Chondrocyte (in vitro differentiated cells): Measurements from ENCODE around the gene CDC34. TPM values are rescaled to one million over a fixed set of nuclear protein-coding genes. Genes with fewer than 3 reads are reported as not detected.
A peak's percentile ranks its signal among the peaks of the same experiment; 100 is the strongest.

Experiments used
- DNase-seq: peaks from one replicate; pipeline ENCODE4 v3.0.0; 2021; ENCODE audit warnings: mixed read lengths, low spot score
- H3K27ac Mint-ChIP-seq: one replicate; pipeline ENCODE4 v1.8.0; 2021; ENCODE audit warnings: mild to moderate bottlenecking, moderate library complexity, mixed read lengths; ENCODE audit not compliant: unreplicated experiment
- H3K27me3 Mint-ChIP-seq: 2 replicates; pipeline ENCODE4 v1.8.0; 2021; ENCODE audit warnings: low read depth, mixed read lengths
- H3K36me3 Mint-ChIP-seq: 2 replicates; pipeline ENCODE4 v1.8.0; 2021; ENCODE audit warnings: low read depth, mixed read lengths
- H3K4me1 Mint-ChIP-seq: 2 replicates; pipeline ENCODE4 v1.8.0; 2021; ENCODE audit warnings: low read depth, mild to moderate bottlenecking, mixed read lengths
- H3K4me3 Mint-ChIP-seq: one replicate; pipeline ENCODE4 v1.8.0; 2021; ENCODE audit warnings: mild to moderate bottlenecking, moderate library complexity, mixed read lengths; ENCODE audit not compliant: unreplicated experiment
- H3K9me3 Mint-ChIP-seq: 2 replicates; pipeline ENCODE4 v1.8.0; 2021; ENCODE audit warnings: low read depth, mixed read lengths
- total RNA-seq: library from RNA; stranded (reverse); gene quantifications from 3 replicates; pipeline ENCODE4 v1.2.1, GENCODE V29; 2021
- TF ChIP-seq, protein P1 (sequence below): fragments of 200-600 bp; sonication (generic); IDR thresholded peaks from 2 replicates; pipeline ENCODE4 v1.5.0; 2021; ENCODE audit warnings: antibody characterized with exemption, mild to moderate bottlenecking, moderate library complexity

The CDC34 gene
- total RNA-seq, 1 donor from 2014 or later = 66.9 TPM

DNA sequence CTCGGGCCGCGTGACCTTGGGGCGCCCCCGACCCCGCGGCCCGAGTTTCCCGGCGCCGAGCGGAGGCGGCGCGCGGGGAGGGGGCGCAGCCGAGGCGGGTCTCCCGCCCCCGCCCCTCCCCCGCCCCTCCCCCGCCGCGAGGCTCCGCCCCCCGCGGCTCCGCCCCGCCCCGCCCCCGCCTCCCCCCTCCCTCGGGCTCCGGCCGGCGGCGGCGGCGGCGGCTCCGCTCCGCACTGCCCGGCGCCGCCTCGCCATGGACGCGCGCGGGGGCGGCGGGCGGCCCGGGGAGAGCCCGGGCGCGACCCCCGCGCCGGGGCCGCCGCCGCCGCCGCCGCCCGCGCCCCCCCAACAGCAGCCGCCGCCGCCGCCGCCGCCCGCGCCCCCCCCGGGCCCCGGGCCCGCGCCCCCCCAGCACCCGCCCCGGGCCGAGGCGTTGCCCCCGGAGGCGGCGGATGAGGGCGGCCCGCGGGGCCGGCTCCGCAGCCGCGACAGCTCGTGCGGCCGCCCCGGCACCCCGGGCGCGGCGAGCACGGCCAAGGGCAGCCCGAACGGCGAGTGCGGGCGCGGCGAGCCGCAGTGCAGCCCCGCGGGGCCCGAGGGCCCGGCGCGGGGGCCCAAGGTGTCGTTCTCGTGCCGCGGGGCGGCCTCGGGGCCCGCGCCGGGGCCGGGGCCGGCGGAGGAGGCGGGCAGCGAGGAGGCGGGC, 58.3 kb downstream of the CDC34 start, which contains the start of gene HCN2:
TSS of gene HCN2 (plus strand) at position 189 of the 703 bp plus-strand sequence. CDS start at position 254, 65 bp downstream.
- H3K36me3 Mint-ChIP-seq = no peaks in the 10 kb centered on the region
- H3K27ac Mint-ChIP-seq = no peak within 1 kb of the TSS
- H3K27me3 Mint-ChIP-seq = peaks cover 16% of the 10 kb centered on the region
- TF ChIP-seq, protein P1, sequence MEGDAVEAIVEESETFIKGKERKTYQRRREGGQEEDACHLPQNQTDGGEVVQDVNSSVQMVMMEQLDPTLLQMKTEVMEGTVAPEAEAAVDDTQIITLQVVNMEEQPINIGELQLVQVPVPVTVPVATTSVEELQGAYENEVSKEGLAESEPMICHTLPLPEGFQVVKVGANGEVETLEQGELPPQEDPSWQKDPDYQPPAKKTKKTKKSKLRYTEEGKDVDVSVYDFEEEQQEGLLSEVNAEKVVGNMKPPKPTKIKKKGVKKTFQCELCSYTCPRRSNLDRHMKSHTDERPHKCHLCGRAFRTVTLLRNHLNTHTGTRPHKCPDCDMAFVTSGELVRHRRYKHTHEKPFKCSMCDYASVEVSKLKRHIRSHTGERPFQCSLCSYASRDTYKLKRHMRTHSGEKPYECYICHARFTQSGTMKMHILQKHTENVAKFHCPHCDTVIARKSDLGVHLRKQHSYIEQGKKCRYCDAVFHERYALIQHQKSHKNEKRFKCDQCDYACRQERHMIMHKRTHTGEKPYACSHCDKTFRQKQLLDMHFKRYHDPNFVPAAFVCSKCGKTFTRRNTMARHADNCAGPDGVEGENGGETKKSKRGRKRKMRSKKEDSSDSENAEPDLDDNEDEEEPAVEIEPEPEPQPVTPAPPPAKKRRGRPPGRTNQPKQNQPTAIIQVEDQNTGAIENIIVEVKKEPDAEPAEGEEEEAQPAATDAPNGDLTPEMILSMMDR = no peak
- H3K4me1 Mint-ChIP-seq = peaks cover 14% of the 10 kb centered on the region
- DNase-seq = no peak
- H3K4me3 Mint-ChIP-seq = peak within 1 kb of the TSS; percentile 56
- H3K9me3 Mint-ChIP-seq = no peaks in the 10 kb centered on the region

GRCh38 chr19:590396-590745, 58.8 kb downstream of the CDC34 start:
- peak overlapping the region; percentile 56 for H3K4me3 Mint-ChIP-seq
- TF ChIP-seq, protein P1 = no peak
- H3K4me1 Mint-ChIP-seq = peaks cover 14% of the 10 kb centered on the region
- no peaks in the 10 kb centered on the region for H3K36me3 Mint-ChIP-seq
- no peak overlapping the region for H3K27ac Mint-ChIP-seq
- H3K9me3 Mint-ChIP-seq = no peaks in the 10 kb centered on the region
- no peak for DNase-seq
- H3K27me3 Mint-ChIP-seq = peaks cover 16% of the 10 kb centered on the region

GRCh38 chr19:590750-591098, 59.2 kb downstream of the CDC34 start:
- TF ChIP-seq, protein P1 = no peak
- peaks cover 14% of the 10 kb centered on the region for H3K4me1 Mint-ChIP-seq
- no peaks in the 10 kb centered on the region for H3K9me3 Mint-ChIP-seq
- H3K36me3 Mint-ChIP-seq = no peaks in the 10 kb centered on the region
- H3K27ac Mint-ChIP-seq = no peak overlapping the region
- no peak for DNase-seq
- peaks cover 16% of the 10 kb centered on the region for H3K27me3 Mint-ChIP-seq
- no peak overlapping the region for H3K4me3 Mint-ChIP-seq

DNA sequence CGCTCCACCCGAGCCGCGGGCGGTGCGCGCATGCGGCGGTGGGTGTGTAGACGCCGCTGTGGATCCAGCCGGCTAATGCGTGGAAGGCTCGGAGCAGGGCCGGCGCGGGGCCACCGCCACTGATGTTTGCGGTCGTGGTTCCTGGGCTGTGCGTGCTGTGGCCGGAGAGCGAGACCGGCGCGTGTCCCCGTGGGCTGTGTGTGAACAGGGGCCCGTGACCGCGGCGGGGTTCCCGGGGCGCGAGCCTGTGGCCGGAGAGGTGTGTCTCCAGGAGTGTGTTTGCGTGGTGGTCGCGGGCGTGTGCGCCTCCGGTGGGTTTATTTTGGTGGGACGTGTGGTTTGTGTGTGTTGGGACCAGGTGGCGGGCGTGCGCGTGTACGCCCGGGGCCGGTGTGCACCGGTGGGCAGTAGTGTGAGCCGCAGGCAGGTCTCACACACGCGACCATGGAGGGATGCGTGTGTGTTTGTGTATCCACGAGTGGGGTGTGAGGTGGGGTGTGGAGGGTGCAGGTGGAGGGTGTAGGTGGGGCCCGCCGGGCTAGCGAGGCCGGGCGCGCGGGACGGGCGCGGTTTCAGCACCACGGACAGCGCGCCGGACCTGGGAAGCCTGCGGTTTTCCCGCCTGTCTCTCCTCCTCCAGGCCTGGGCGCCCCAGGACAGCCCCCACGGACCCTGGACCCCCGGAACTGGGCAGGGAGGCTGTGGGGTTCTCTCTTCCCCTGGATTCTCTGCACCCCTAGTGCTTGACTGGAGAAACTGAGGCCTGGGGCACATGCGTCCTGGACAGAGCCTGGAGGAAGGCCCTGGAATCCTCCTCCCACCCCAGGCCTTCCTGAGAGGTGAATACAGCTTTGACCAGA, 59.8 kb downstream of the CDC34 start:
- Mint-ChIP-seq H3K27me3 (peaks cover 16% of the 10 kb centered on the region), H3K36me3 (no peaks in the 10 kb centered on the region), H3K4me1 (peaks cover 14% of the 10 kb centered on the region), H3K27ac (no peak overlapping the region), H3K4me3 (peak overlapping the region; percentile 53), H3K9me3 (no peaks in the 10 kb centered on the region)
- TF ChIP-seq, protein P1 = no peak
- DNase-seq = no peak

Other genes with a start within 250 kb of the CDC34 start
- gene PLPP2, start 240.4 kb upstream of the CDC34 start, total RNA-seq = 0.36 to 4.1 TPM (median 3.0 TPM) in 3 replicates
- gene MIER2, start 187.0 kb upstream of the CDC34 start, total RNA-seq = 40.2 to 44.5 TPM (median 42.4 TPM) in 3 replicates
- gene C2CD4C, start 122.6 kb upstream of the CDC34 start, total RNA-seq = 1.1 to 1.4 TPM (median 1.4 TPM) in 3 replicates
- 26.9 to 50.9 TPM (median 47.8 TPM) in 3 replicates for gene SHC2, start 70.7 kb upstream of the CDC34 start, total RNA-seq
- gene MADCAM1, start 35.3 kb upstream of the CDC34 start, total RNA-seq = 0.59 to 0.92 TPM (median 0.62 TPM) in 3 replicates
- 18.3 to 22.6 TPM (median 21.3 TPM) in 3 replicates for gene TPGS1, start 24.3 kb upstream of the CDC34 start, total RNA-seq
- not detected in 3 replicates for gene GZMM, start 12.3 kb downstream of the CDC34 start, total RNA-seq
- gene BSG, start 40.8 kb downstream of the CDC34 start, total RNA-seq = 440 to 503 TPM (median 452 TPM) in 3 replicates
- gene HCN2, start 58.1 kb downstream of the CDC34 start, total RNA-seq = 6.2 to 6.8 TPM (median 6.7 TPM) in 3 replicates
- gene POLRMT, start 101.8 kb downstream of the CDC34 start, total RNA-seq = 27.3 to 35.8 TPM (median 35.5 TPM) in 3 replicates
- not detected in 3 replicates for gene FGF22, start 108.1 kb downstream of the CDC34 start, total RNA-seq
- 29.3 to 36.3 TPM (median 29.5 TPM) in 3 replicates for gene RNF126, start 131.5 kb downstream of the CDC34 start, total RNA-seq
- gene FSTL3, start 144.6 kb downstream of the CDC34 start, total RNA-seq = 267 to 316 TPM (median 312 TPM) in 3 replicates
- not detected in 3 replicates for gene PRSS57, start 163.7 kb downstream of the CDC34 start, total RNA-seq
- 166 to 182 TPM (median 175 TPM) in 3 replicates for gene PALM, start 177.2 kb downstream of the CDC34 start, total RNA-seq
- gene MISP, start 219.4 kb downstream of the CDC34 start, total RNA-seq = 1.5 to 2.2 TPM (median 1.6 TPM) in 3 replicates